HL-60 (cell line): Measurements from ENCODE around the gene KAZALD1.
A peak's percentile ranks its signal among the peaks of the same experiment; 100 is the strongest.

Experiments
- DNase-seq, 2 experiments: peaks; one replicate each; pipeline ENCODE4 v3.0.0-alpha.2; 2010 to 2020; ENCODE audit warnings: low read depth in 1 of 2, low spot score in 1 of 2
- H3K27ac ChIP-seq: fragments of 250-450 bp; sonication (Bioruptor Pico); replicated peaks from 2 replicates; pipeline ENCODE4 v1.5.1; 2020; ENCODE audit warnings: mild to moderate bottlenecking, moderate library complexity
- H3K27me3 ChIP-seq: fragments of 250-450 bp; sonication (Bioruptor Pico); 2 replicates; pipeline ENCODE4 v1.5.1; 2021; ENCODE audit warnings: mild to moderate bottlenecking, moderate library complexity; ENCODE audit not compliant: insufficient read depth, poor library complexity, severe bottlenecking
- H3K4me3 ChIP-seq: replicated peaks from 2 replicates; pipeline ENCODE4 v1.5.1; 2011; ENCODE audit warnings: mild to moderate bottlenecking, control low read depth, low read length; ENCODE audit not compliant: insufficient read depth
- CTCF ChIP-seq: IDR thresholded peaks from one replicate; pipeline ENCODE4 v1.5.1; 2011; ENCODE audit warnings: low read length, control low read depth, inconsistent platforms; ENCODE audit not compliant: insufficient read depth
- GABPA ChIP-seq: IDR thresholded peaks from 2 replicates; pipeline ENCODE4 v1.6.1; 2012; ENCODE audit warnings: low read depth
- POLR2AphosphoS5 ChIP-seq: IDR thresholded peaks from 2 replicates; pipeline ENCODE4 v1.6.1; 2012; ENCODE audit warnings: low read depth
- SPI1 ChIP-seq: IDR thresholded peaks from 2 replicates; pipeline ENCODE4 v1.6.1; 2012; ENCODE audit warnings: low read depth, mild to moderate bottlenecking, borderline replicate concordance
- TF ChIP-seq, protein P1 (sequence below): IDR thresholded peaks from 2 replicates; pipeline ENCODE4 v1.6.1; 2012; ENCODE audit warnings: low read depth; ENCODE audit not compliant: insufficient replicate concordance

KAZALD1 gene

GRCh38 chr10:101029520-101030295 lies 32.1 kb upstream of the KAZALD1 start:
- Histone ChIP-seq H3K4me3 (peak overlapping the region; percentile 74), H3K27ac (no peak overlapping the region), H3K27me3 (no peaks in the 10 kb centered on the region)
- peak; percentile 5 for TF ChIP-seq CTCF
- no peak for TF ChIP-seq GABPA
- TF ChIP-seq, protein P1, sequence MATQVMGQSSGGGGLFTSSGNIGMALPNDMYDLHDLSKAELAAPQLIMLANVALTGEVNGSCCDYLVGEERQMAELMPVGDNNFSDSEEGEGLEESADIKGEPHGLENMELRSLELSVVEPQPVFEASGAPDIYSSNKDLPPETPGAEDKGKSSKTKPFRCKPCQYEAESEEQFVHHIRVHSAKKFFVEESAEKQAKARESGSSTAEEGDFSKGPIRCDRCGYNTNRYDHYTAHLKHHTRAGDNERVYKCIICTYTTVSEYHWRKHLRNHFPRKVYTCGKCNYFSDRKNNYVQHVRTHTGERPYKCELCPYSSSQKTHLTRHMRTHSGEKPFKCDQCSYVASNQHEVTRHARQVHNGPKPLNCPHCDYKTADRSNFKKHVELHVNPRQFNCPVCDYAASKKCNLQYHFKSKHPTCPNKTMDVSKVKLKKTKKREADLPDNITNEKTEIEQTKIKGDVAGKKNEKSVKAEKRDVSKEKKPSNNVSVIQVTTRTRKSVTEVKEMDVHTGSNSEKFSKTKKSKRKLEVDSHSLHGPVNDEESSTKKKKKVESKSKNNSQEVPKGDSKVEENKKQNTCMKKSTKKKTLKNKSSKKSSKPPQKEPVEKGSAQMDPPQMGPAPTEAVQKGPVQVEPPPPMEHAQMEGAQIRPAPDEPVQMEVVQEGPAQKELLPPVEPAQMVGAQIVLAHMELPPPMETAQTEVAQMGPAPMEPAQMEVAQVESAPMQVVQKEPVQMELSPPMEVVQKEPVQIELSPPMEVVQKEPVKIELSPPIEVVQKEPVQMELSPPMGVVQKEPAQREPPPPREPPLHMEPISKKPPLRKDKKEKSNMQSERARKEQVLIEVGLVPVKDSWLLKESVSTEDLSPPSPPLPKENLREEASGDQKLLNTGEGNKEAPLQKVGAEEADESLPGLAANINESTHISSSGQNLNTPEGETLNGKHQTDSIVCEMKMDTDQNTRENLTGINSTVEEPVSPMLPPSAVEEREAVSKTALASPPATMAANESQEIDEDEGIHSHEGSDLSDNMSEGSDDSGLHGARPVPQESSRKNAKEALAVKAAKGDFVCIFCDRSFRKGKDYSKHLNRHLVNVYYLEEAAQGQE = no peak
- no peak for TF ChIP-seq SPI1
- no peak for TF ChIP-seq POLR2AphosphoS5
- DNase-seq = no peak

GRCh38 chr10:101030496-101031127 lies 31.2 kb upstream of the KAZALD1 start:
- H3K27me3 ChIP-seq = no peaks in the 10 kb centered on the region
- TF ChIP-seq GABPA (no peak), POLR2AphosphoS5 (no peak), SPI1 (no peak), CTCF (no peak)
- TF ChIP-seq, protein P1 = no peak
- no peak for DNase-seq
- H3K27ac ChIP-seq = no peak overlapping the region
- H3K4me3 ChIP-seq = peak overlapping the region; percentile 74

DNA sequence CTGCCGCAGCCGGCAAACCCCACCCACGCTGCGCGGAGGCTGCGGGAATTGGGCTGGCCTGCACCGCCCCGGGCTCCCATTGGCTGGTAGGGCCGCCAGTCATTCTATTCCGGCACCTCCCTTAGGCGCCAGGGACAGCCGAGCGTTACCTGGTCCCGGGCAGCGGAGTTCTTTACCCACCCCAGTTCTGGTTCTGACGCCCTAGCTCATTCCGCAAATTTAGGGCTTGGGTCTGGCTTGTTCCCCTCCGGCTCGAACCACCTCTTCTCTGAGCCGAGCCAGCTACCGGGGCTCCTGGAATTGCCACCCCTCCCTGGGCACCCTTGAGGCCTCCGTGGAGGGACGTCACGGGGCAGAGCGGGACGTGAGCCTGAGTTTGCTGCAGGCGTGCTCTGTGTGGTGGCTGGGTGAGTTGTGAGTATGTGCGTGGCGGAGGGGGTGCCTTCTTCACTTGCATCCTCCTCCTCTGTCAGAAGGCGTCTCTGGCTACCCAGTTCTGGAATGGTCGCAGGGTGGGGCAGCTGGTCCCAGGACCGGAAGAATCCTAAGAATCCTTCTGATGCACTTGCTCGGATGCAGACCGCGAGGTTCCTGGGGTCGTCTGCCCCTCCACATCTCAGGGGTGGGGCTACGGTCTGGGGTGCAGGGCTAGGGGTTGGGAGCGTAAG lies 30.5 kb upstream of the KAZALD1 start, which contains the start of the genes PDZD7 and SFXN3:
Gene PDZD7, minus strand, starts transcription at position 2 of the 668 bp plus-strand sequence. CDS start 910 bp downstream, outside the sequence.
Gene SFXN3, plus strand, starts transcription at position 107 of the 668 bp plus-strand sequence. CDS start 3,461 bp downstream, outside the sequence.
- H3K27ac ChIP-seq = peak within 1 kb of the TSS; percentile 74
- H3K27me3 ChIP-seq = no peaks in the 10 kb centered on the region
- TF ChIP-seq GABPA (no peak), SPI1 (no peak), CTCF (no peak), POLR2AphosphoS5 (no peak)
- TF ChIP-seq, protein P1 = no peak
- peak; percentile 82 to 94 for DNase-seq
- peak within 1 kb of the TSS; percentile 74 for H3K4me3 ChIP-seq
